Measurements from ENCODE around the gene ADAM29. TPM values are rescaled to one million over a fixed set of nuclear protein-coding genes. Genes with fewer than 3 reads are reported as not detected.

The ADAM29 gene
- total RNA-seq, 1 donor from 2014 or later: not detected

- no peaks in the 10 kb centered on the region for H3K4me1 Mint-ChIP-seq
- H3K27ac Mint-ChIP-seq: no peak overlapping the region
- Histone ChIP-seq H3F3A (ENCODE audit: low read depth) (no peaks in the 10 kb centered on the region), H3K9me3 (ENCODE audit: low read depth) (no peaks in the 10 kb centered on the region), H3K4me1 (no peaks in the 10 kb centered on the region), H4K20me1 (ENCODE audit: low read depth) (no peaks in the 10 kb centered on the region), H2AFZ (replicated peaks) (no peak overlapping the region), H3K27ac (no peak overlapping the region), H3K36me3 (no peaks in the 10 kb centered on the region), H3K4me3 (no peak overlapping the region), H3K9ac (no peak overlapping the region), H3K79me2 (ENCODE audit: low read depth) (no peaks in the 10 kb centered on the region), H3K27me3 (no peaks in the 10 kb centered on the region), H3K4me2 (no peak overlapping the region)
- H3K36me3 Mint-ChIP-seq: no peaks in the 10 kb centered on the region
- TF ChIP-seq CTCF (IDR thresholded peaks at IDR 0.05) (no peak), EZH2 (IDR thresholded peaks at IDR 0.05) (no peak), EZH2phosphoT487 (IDR thresholded peaks at IDR 0.05) (no peak)
- H3K27me3 Mint-ChIP-seq (ENCODE audit: insufficient read depth, low read depth): no peaks in the 10 kb centered on the region
- H3K4me3 Mint-ChIP-seq: no peak overlapping the region
- H3K9me3 Mint-ChIP-seq: no peaks in the 10 kb centered on the region
- DNase-seq (ENCODE audit: low spot score): no peak
Observed at GRCh38 chr4:174926958-174927357, 8.8 kb downstream of the ADAM29 start.

GRCh38 chr4:174928174-174928573, 10.0 kb downstream of the ADAM29 start:
- H3K9me3 Mint-ChIP-seq: no peaks in the 10 kb centered on the region
- H3K27ac Mint-ChIP-seq: no peak overlapping the region
- no peak overlapping the region for H3K27ac ChIP-seq
- H3K4me1 Mint-ChIP-seq: no peaks in the 10 kb centered on the region
- H3K36me3 ChIP-seq: no peaks in the 10 kb centered on the region
- no peaks in the 10 kb centered on the region for H3K27me3 Mint-ChIP-seq (ENCODE audit: insufficient read depth, low read depth)
- no peaks in the 10 kb centered on the region for H4K20me1 ChIP-seq (ENCODE audit: low read depth)
- no peaks in the 10 kb centered on the region for H3F3A ChIP-seq (ENCODE audit: low read depth)
- DNase-seq (ENCODE audit: low spot score): no peak
- TF ChIP-seq EZH2 (IDR thresholded peaks at IDR 0.05) (no peak), EZH2phosphoT487 (IDR thresholded peaks at IDR 0.05) (no peak), CTCF (IDR thresholded peaks at IDR 0.05) (no peak)
- H3K4me3 ChIP-seq: no peak overlapping the region
- no peak overlapping the region for H3K4me2 ChIP-seq
- H3K9ac ChIP-seq: no peak overlapping the region
- no peaks in the 10 kb centered on the region for H3K79me2 ChIP-seq (ENCODE audit: low read depth)
- H3K36me3 Mint-ChIP-seq: no peaks in the 10 kb centered on the region
- H3K4me3 Mint-ChIP-seq: no peak overlapping the region
- no peak overlapping the region for H2AFZ ChIP-seq (replicated peaks)
- H3K9me3 ChIP-seq (ENCODE audit: low read depth): no peaks in the 10 kb centered on the region
- no peaks in the 10 kb centered on the region for H3K27me3 ChIP-seq
- H3K4me1 ChIP-seq: no peaks in the 10 kb centered on the region

GRCh38 chr4:174928575-174929253, 10.6 kb downstream of the ADAM29 start:
- TF ChIP-seq EZH2phosphoT487 (IDR thresholded peaks at IDR 0.05): no peak
- DNase-seq (ENCODE audit: low spot score): no peak
- H3K4me3 Mint-ChIP-seq: no peak overlapping the region
- H3K27ac ChIP-seq: no peak overlapping the region
- H3K27me3 ChIP-seq: no peaks in the 10 kb centered on the region
- H3K9me3 ChIP-seq (ENCODE audit: low read depth): no peaks in the 10 kb centered on the region
- no peak overlapping the region for H3K9ac ChIP-seq
- H3K4me1 Mint-ChIP-seq: no peaks in the 10 kb centered on the region
- H3K4me2 ChIP-seq: no peak overlapping the region
- no peaks in the 10 kb centered on the region for H3K4me1 ChIP-seq
- H3K79me2 ChIP-seq (ENCODE audit: low read depth): no peaks in the 10 kb centered on the region
- H3K36me3 Mint-ChIP-seq: no peaks in the 10 kb centered on the region
- H3K27me3 Mint-ChIP-seq (ENCODE audit: insufficient read depth, low read depth): no peaks in the 10 kb centered on the region
- no peaks in the 10 kb centered on the region for H4K20me1 ChIP-seq (ENCODE audit: low read depth)
- no peaks in the 10 kb centered on the region for H3F3A ChIP-seq (ENCODE audit: low read depth)
- no peak overlapping the region for H3K4me3 ChIP-seq
- no peaks in the 10 kb centered on the region for H3K9me3 Mint-ChIP-seq
- no peak overlapping the region for H2AFZ ChIP-seq (replicated peaks)
- no peak overlapping the region for H3K27ac Mint-ChIP-seq
- H3K36me3 ChIP-seq: no peaks in the 10 kb centered on the region

GRCh38 chr4:174929346-174929745, 11.2 kb downstream of the ADAM29 start:
- H3K4me3 ChIP-seq: no peak overlapping the region
- TF ChIP-seq EZH2phosphoT487 (IDR thresholded peaks at IDR 0.05) (no peak), CTCF (IDR thresholded peaks at IDR 0.05) (no peak)
- no peaks in the 10 kb centered on the region for H4K20me1 ChIP-seq (ENCODE audit: low read depth)
- H3F3A ChIP-seq (ENCODE audit: low read depth): no peaks in the 10 kb centered on the region
- H3K36me3 Mint-ChIP-seq: no peaks in the 10 kb centered on the region
- no peak overlapping the region for H3K9ac ChIP-seq
- H3K4me1 Mint-ChIP-seq: no peaks in the 10 kb centered on the region
- H2AFZ ChIP-seq (replicated peaks): peak overlapping the region; percentile 6
- no peak overlapping the region for H3K27ac Mint-ChIP-seq
- no peaks in the 10 kb centered on the region for H3K27me3 Mint-ChIP-seq (ENCODE audit: insufficient read depth, low read depth)
- no peaks in the 10 kb centered on the region for H3K9me3 Mint-ChIP-seq
- no peak for DNase-seq (ENCODE audit: low spot score)
- H3K27me3 ChIP-seq: no peaks in the 10 kb centered on the region
- no peaks in the 10 kb centered on the region for H3K9me3 ChIP-seq (ENCODE audit: low read depth)
- no peaks in the 10 kb centered on the region for H3K4me1 ChIP-seq
- no peaks in the 10 kb centered on the region for H3K36me3 ChIP-seq
- no peak overlapping the region for H3K4me2 ChIP-seq
- no peak overlapping the region for H3K27ac ChIP-seq
- no peak overlapping the region for H3K4me3 Mint-ChIP-seq
- no peaks in the 10 kb centered on the region for H3K79me2 ChIP-seq (ENCODE audit: low read depth)

All from neural progenitor cell (in vitro differentiated cells).